Stimulated activated CD8-positive, alpha-beta memory T cell treated with anti-CD3 and anti-CD28 coated beads, Interleukin-7, amount 100 ng/mL, for 4 hours (primary cell): ENCODE results near the gene PTPRD.

Experiments
- DNase-seq, 2 donors: peaks; one replicate each; pipeline ENCODE4 v3.0.0-alpha.2; 2020; ENCODE audit warnings: low read depth in 2 of 2

The PTPRD gene

DNA sequence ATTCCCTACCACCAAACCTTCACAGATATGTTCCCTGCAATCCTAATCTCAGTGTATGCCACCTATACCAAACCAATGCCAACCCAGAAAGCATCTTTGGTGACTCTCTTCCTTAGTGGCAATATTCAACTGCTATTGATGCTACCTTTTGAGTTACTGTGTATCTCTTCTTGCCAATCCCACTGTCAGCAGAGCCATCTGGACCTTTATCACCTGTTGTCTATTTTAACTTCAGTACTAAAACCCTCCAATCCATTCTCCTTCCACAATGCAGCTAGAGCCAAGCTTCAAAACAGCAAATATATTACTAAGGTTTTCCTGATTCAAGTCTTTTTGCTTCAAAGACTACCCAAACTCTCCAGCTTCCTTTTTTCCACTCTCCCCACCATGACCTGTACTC is 2036.1 kb downstream of the PTPRD start:
- DNase-seq: no peak

DNA sequence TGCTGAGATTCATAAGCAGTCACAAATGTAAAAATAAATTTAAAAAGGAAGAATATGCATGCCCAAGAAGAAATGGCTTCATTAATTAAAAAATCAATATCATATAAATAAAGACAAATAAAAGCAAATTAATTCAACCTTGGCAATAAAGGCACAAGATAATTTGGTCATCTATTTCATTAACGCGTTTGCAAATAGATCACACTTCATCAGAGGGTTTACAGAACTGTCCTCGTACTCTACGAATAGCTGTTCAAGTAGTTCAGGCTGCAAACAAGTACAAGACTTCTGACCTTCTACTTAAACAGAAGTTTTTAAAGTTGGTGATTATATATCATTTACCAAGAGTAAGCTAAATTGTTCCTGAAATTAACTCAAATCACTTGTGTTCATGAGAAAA is 2038.0 kb downstream of the PTPRD start:
- no peak for DNase-seq

DNA sequence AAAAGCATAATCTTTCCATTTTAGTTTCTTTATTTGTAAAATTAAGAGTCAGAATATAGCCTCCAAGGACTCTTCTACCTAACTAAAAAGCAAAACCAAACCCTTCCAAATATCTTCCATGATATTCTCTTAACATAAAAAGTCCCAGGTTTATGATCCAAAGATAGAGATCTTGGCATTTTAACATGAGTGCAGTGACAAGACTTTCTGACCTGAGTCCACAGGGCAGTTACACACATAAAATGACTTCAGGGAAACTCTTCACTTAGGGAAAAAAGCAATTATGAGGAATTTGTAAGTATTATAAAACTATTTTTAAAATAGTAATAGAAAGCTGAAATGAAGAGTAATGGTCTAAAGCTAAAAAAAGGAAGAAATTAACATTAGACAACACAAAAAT is 2040.6 kb downstream of the PTPRD start:
- no peak for DNase-seq

DNA sequence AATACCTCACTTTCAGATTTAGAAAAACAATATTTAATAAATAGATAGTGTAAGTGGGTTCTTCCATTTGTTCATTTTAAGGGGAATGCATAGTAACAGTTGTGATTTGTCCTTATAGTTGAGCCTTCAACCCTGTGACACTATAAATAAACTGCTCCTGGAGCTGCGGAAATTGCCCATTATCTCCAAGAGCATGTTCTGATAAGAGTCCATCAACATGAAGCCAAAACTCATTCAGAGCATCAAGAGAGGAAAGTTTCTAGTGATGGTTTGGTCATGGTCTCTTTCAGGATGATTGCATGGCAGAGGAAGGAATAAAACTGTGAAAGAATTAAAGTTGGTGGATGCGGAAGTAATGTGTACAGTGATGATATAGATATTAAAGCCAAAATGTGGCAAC is 2041.2 kb downstream of the PTPRD start:
- DNase-seq: no peak

DNA sequence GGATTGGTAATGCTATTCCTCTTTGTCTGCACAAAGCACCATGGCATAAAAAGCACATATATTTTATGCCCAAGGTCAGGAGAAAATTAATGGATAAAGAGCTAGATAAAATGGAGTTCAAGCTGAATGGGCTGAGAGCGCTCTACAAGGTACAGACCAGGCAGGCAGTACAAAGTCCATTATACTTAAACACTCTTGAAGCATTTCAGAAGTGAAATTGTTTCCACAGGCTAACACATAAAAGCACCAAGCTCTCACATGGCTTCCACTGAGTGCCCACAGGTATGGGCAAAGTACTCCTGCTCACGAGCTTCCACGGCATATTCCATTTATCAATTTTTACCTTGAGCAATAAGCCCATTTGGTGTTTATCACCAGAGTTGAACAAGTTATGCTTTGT is 2042.0 kb downstream of the PTPRD start:
- DNase-seq: no peak

DNA sequence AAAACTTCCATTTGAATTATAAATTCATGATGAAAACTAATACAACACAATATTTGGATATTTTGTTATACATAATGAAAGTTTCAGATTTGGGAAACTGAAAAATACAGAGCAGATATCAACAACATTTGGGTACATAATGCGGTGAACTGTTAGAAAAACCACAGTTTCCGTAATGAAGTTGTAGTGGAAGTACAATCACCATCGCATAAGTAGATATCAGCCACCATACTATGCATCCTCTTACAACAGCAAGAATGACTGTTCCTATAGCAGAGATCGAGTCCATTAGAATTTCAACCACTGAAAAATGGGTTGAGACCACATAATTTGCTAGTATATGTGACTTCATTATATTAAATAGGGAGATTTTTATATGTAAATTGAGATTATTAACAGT is 2043.0 kb downstream of the PTPRD start:
- no peak for DNase-seq

DNA sequence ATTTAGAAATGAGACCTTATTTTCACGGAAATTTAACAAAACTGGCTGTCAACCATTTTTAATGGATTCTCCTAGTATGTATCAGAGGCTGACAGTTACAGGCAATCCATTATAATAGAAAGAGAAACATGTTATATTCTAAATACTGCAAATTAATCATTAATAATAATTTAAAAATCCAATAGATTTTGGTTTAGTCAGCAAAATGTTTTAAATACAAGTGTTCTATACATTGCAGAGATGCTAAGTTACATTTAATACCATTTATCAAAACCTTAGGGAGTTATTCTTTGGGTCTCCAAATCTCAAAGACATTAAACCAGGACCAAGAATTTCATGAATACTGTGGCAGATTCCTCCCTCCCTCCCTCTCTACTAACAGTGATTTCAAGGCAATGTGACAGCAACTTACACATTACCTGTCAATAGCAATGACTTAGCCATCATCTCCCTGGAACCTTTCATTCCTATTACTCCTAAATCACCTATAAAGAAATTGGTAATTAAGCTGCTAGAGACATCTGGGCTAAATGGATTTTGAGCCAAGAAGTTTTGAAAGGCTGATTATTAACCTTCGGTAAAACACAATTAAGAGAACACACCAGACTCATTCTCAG is 2044.7 kb downstream of the PTPRD start:
- DNase-seq: no peak

DNA sequence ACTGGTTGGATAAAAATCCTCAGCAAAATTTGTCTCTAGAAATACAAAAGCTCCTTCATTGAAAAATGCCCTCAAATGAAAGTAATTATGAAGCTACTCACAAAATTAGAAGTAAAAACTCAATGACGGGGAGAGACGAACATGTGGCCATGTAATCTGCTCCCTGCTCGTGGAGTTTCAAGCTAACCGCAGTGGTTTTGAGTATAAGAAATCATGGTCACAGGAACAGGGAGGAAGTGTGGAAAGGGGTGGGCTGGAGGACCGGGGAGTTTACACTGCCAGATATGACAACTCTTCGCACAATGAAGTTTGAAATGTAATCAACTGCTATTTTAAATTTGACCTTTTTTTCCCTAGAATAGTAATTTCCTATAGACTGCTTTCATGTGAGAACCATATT is 2047.8 kb downstream of the PTPRD start:
- DNase-seq: no peak

DNA sequence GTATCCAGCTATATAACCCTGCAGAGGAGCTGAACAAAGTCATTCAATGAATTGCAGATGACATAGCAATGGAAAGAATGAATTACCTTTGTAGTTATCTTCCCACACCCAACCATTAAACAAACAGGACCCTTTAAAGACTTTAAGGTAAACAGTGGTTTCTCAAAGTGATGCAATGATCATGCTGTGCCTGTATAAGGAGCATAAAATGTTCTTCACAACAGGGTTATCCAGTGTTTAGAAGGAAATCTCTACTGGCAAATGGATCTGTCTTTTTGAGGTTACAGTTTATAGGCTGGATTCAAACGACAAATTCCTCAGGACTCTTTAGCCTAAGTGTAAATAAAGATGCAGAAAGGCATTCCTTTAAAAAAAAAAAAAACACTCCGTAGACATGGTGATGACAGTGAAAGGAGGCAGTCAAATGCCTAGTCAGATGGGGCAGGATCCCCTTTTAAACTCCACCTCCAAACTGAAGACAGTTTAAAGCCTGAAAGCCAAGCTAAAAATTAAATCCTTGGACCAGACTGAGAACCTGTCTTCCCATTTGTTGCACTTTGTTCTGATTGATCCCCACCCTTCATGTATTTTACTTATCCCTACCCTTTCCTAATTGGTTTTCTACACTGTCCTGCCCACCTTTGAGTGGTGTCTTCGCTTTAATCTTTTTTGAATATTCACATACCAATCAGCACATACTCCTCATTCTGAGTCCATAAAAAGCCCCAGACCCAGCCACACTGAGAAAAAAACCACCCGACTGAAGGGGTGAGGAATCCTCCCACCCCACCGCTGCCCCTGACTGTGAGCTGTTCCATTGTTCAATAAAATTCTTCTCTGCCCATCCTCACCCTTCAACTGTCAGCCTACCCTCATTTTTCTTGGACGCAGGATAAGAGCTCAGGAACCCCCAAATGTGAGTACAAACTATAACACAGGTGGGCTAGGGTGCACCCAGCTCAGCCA is 2052.0 kb downstream of the PTPRD start:
- no peak for DNase-seq

DNA sequence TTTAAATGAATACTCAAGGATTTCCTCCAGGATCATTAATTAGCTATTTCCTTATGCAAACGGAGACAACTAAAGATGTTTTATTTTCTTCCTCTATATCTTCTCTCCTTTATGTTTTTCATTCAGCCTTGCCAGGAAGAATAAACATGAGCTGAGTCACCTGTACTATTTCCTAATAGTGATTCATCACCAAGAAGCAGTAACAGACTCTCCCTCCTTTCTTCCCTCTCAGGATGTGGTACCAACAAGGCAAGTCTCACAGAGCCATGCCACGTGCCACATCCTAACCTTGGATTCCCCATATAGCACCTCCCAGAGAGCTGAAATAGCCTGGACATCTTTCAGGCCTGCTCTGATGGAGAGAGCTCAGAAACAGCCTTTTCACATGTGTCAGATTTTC is 2054.6 kb downstream of the PTPRD start:
- no peak for DNase-seq

DNA sequence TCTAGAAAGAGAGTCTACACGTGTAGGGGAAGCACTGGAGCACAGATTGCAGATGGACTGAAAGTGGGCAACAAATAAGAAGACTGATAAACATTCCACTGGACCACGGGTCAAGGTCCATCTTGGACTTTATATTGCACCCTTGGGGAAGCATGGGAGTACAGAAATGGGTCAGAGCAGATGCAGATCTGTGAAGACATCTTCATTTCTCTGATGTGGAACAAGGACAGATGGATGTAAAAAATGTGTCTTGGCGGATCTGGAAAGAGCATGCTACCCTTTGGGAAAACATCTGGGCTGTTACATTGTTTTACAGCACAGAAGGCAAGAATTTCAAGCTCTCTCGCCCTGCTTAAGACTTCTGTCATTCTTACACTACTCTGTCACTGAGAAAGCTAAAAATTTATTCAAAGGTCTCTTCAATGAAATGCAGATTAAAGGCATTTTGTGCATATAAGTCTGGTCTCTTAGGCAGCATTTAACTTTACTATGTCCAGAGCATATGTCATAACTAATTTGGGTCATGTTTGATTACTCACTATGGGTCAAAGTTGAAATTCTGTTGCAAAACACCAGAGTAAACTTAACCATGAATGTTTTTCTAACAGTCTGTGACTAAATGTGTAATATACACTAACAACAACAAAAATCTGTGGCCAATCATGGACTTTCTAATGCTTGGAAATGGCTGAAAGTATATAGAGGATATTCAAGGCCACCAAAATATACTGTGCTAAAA is 2056.9 kb downstream of the PTPRD start:
- no peak for DNase-seq

DNA sequence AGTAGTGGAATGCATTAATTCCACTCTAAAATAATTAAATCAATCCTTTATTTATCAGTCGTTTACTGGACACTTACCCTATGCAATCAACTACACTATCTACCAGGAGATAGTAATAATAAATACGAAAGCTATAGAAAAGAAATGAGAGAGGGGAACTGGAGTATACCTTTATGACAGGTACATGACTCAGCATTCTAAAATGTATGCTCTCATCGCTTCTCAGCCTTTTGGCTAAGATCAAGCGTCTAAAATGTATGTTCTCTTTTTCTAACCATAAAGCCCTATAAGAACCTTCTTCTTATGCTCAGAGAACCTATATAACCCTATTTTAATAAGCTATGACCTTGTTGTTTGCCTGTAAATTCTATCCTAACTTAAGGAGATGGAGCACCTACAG is 2059.4 kb downstream of the PTPRD start:
- DNase-seq: no peak

DNA sequence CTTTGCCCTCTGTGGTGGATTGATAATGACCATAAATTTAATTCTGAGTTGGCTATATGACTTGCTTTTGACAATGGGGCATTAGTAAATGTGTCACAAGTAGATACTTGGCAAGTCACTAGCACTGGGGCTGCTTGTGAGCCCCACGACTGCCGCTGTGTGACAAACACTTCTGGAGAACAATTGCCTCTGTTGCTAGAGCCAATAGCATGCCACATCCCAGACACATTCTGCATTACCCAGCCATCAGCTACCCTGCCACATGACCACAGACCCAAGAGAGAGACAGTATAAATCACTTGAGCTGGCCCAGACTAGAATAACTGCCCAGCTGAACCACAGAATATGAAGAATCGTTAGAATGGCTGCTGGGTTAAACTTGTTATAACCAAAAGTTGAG is 2060.1 kb downstream of the PTPRD start:
- no peak for DNase-seq

DNA sequence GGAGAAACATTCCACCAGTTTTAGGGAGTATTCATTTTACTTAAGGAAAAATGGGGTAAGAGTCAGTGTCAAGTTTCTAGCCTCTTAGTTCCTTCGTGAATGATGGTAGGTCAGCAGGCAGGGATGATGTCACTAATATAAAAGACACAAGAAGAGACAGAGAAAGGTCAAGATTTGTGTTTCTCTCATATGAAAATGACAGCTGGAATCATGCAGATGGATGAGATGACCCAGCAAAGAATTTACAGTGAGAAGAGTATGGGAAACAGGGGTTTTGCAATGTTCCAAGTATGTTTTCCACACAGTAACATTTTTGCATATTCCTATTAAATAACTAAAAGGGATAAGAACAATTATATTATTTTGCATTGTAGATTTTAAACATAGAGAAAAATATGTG is 2063.6 kb downstream of the PTPRD start:
- DNase-seq: no peak

DNA sequence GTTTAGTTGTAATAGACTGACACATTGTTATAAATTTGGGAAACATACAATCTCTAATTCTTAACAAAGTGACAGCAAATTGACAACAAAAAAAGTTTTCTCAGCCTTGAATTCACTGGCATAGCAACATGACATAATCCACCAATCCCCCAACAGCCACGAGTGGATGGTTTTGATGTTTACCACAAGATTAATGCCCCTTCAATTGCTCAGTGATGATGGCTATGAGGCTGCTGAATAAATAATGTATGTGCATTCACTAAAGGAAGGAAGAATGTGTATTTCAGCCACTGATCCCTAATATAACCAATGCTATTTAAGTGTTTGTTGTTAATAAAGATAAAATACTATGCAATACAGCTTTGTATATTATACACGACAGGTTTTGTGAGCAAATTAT is 2069.6 kb downstream of the PTPRD start:
- no peak for DNase-seq

DNA sequence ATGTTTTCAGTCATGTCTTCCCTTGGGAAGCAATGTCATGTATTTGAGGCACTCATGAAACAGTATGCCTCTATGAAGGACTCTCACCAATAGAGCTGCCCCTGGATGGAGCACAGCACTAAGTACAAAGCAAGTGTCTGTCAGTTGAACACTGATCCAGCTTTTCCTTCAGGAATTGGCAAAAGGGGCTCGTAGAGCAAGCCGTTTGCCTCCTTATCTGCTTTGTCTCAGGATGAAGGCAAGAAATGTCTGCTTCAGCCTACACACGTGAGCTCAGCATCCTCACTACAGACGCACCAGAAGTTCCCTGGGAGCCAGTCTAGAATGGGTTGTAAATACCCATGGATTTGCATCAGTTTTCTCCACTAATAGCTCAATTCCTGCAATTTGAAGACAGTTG is 2070.3 kb downstream of the PTPRD start:
- DNase-seq: no peak

DNA sequence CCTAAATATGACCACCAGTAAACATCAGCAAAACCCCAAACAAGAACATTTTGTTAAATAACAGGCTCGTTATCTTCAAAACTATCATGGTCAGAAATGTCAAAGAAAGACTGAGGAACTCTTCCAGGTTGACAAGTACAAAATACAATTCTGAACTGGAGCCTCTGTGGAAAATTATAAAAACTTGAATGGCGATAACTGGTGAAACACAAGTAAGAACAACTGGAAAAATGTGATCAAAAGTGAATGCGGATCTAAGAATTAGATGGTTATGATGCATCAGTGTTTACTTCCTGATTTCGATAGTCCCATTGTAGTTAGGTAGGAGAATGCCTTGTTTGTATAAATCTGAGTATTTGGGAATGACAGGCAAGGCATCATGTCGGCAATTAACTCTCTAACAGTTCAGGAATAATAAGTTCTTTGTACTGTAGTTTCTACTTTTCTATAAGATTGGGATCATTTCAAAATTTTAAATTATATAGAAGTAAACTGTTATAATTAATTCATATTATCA is 2073.1 kb downstream of the PTPRD start:
- DNase-seq: no peak

DNA sequence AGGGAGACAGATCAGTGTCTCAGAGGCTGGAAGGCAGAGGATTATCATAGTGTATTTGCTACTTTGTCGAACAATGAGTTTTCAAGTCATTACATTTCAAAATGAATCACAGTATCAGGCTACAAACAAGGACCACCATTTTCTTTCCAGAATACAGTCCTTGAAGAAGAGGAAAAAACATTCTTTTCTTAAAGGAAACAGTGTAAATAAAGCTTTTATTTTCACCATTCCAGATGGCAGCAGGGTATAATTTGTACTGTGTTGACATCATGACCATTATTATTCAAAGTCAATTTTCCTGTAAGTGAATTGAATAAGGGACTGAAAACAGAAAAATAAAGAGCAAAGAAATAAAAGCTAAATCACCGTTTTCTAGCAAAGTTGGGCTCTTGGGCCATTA is 2076.0 kb downstream of the PTPRD start:
- no peak for DNase-seq

DNA sequence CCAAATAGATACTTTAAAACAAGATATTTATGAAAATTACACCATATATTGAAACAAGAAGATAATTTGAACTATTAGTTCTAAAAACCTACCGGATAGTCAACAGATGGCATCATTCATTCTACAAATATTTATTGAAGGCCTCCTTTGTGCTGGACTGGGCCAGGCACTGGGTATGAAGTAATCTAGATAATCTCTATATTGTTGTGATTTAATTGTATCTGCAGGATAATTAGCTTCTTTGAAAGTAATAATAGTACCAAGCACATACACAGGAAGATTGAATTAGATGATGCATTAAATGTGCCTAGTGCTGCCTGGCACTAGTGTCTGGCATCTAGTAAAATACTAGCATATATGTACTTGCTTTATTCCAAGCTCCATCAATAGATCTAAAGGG is 2078.0 kb downstream of the PTPRD start:
- no peak for DNase-seq

DNA sequence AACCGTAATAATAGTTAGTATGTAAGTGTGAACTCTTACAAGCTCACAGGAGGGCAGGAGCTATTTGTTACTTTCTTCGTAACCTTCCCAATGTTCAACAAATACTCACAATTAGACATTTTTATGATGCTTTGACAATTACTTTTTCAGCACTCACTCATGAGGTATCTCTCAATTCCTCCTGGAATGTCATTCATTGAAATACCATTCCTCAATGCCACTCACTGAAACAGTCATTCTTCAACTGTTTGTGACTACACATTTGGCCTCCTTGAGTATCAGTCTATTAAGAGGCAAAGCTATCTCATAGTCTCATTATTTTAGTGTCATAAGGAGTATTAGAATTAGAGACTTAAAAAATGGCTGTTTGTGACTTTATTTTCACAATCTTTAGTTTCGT is 2079.1 kb downstream of the PTPRD start:
- no peak for DNase-seq

DNA sequence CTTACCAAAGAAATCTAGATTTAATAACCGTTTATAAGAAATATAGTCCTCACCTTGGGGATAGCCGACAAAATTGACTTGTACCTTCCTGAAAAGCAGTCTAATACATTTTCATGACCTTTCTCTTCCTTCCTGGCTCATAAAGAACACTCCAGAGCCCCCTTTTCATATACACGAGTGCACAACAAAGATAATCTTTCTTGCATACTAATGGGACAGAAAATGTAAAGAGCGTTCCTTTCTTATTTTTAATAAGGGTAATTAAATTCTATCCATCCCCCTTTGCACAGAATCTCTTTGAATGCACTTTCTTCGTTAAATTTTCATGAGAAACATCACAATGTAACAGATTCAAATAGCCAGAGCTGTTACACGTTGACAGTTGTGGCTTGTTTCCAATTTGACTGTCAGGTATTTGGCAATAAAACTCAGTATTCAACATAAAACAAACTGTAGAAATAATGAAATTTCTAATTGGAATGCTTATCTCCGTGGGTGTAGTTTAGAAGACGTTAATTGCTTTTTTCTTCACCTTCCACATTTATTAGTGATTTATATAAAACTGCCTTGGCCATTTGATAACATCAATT is 2080.9 kb downstream of the PTPRD start:
- DNase-seq: no peak

DNA sequence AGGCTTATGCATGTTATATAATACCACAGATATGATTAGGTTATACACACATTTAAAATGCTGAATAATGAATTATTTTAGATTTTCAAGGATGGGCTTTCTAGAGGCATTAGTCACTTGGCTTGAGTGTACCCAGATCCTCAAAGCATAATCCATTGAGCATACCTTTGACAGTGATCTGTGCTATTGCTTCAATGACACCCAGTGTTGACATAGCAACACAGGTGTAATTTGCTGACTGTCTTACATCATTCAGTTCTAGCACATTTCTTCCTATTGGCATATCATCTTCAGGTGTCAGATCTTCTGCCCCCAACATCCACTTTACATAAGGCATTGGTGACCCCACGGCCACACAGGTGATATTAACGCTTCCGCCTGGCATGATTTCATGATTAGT is 2091.7 kb downstream of the PTPRD start:
- DNase-seq: no peak
